Measurements from ENCODE around the gene TSC22D4.
"Not testable (repeated sequence)": the region's sequence is repeated elsewhere in the genome, so short reads cannot be mapped to it uniquely, and the experiment has no call there.

GRCh38 chr7:100500743-100501142 lies 21.7 kb upstream of the TSC22D4 start:
- not testable (repeated sequence) for TF ChIP-seq JUND (IDR thresholded peaks at IDR 0.05); CTCF (IDR thresholded peaks at IDR 0.05; ENCODE audit: low read depth, low read length, missing input control); REST (IDR thresholded peaks at IDR 0.05)

Measured in liver (tissue), 3 donors.